ENCODE measurements around the gene DMD. TPM values are rescaled to one million over a fixed set of nuclear protein-coding genes. Genes with fewer than 3 reads are reported as not detected.
"Not testable (repeated sequence)": the region's sequence is repeated elsewhere in the genome, so short reads cannot be mapped to it uniquely, and the experiment has no call there.

Gene DMD
- total RNA-seq, 1 experiment from 2014 or later: 3.1 TPM

- in situ Hi-C loops (cut with HindIII; ENCODE audit: low sequenced_read_pairs); DNase-seq (ENCODE audit: low spot score): not testable (repeated sequence)
Measured at GRCh38 chrX:31378973-31379372, 1832.4 kb downstream of the DMD start.

- DNase-seq (ENCODE audit: low spot score); in situ Hi-C loops (cut with HindIII; ENCODE audit: low sequenced_read_pairs): not testable (repeated sequence)
Measured at GRCh38 chrX:31377821-31378220, 1833.5 kb downstream of the DMD start.

- in situ Hi-C loops (cut with HindIII; ENCODE audit: low sequenced_read_pairs): no loop called here
- peak; percentile 13 for DNase-seq (ENCODE audit: low spot score)
Measured at GRCh38 chrX:31376408-31377022, 1834.8 kb downstream of the DMD start.

- in situ Hi-C loops (cut with HindIII; ENCODE audit: low sequenced_read_pairs): no loop called here
- no peak for DNase-seq (ENCODE audit: low spot score)
Measured at GRCh38 chrX:31374786-31375185, 1836.6 kb downstream of the DMD start.

GRCh38 chrX:31371956-31372355 lies 1839.4 kb downstream of the DMD start:
- no peak for DNase-seq (ENCODE audit: low spot score)
- in situ Hi-C loops (cut with HindIII; ENCODE audit: low sequenced_read_pairs): no loop called here

- in situ Hi-C loops (cut with HindIII; ENCODE audit: low sequenced_read_pairs): no loop called here
- DNase-seq (ENCODE audit: low spot score): no peak
Measured at GRCh38 chrX:31367816-31368215, 1843.5 kb downstream of the DMD start.

GRCh38 chrX:31366041-31366440 lies 1845.3 kb downstream of the DMD start:
- DNase-seq (ENCODE audit: low spot score): no peak
- in situ Hi-C loops (cut with HindIII; ENCODE audit: low sequenced_read_pairs): no loop called here

- DNase-seq (ENCODE audit: low spot score): no peak
- in situ Hi-C loops (cut with HindIII; ENCODE audit: low sequenced_read_pairs): no loop called here
Measured at GRCh38 chrX:31356275-31357212, 1854.8 kb downstream of the DMD start.

GRCh38 chrX:31355206-31355955 lies 1856.0 kb downstream of the DMD start:
- in situ Hi-C loops (cut with HindIII; ENCODE audit: low sequenced_read_pairs): no loop called here
- no peak for DNase-seq (ENCODE audit: low spot score)

- DNase-seq (ENCODE audit: low spot score): no peak
- in situ Hi-C loops (cut with HindIII; ENCODE audit: low sequenced_read_pairs): no loop called here
Measured at GRCh38 chrX:31353095-31353494, 1858.3 kb downstream of the DMD start.

GRCh38 chrX:31350808-31351074 lies 1860.6 kb downstream of the DMD start:
- in situ Hi-C loops (cut with HindIII; ENCODE audit: low sequenced_read_pairs): no loop called here
- DNase-seq (ENCODE audit: low spot score): no peak

- DNase-seq (ENCODE audit: low spot score): no peak
- in situ Hi-C loops (cut with HindIII; ENCODE audit: low sequenced_read_pairs): no loop called here
Measured at GRCh38 chrX:31349515-31349914, 1861.8 kb downstream of the DMD start.

- DNase-seq (ENCODE audit: low spot score): no peak
- in situ Hi-C loops (cut with HindIII; ENCODE audit: low sequenced_read_pairs): no loop called here
Measured at GRCh38 chrX:31340587-31340986, 1870.8 kb downstream of the DMD start.

- in situ Hi-C loops (cut with HindIII; ENCODE audit: low sequenced_read_pairs): no loop called here
- DNase-seq (ENCODE audit: low spot score): no peak
Measured at GRCh38 chrX:31338991-31339350, 1872.4 kb downstream of the DMD start.

GRCh38 chrX:31337332-31337731 lies 1874.0 kb downstream of the DMD start:
- no peak for DNase-seq (ENCODE audit: low spot score)
- in situ Hi-C loops (cut with HindIII; ENCODE audit: low sequenced_read_pairs): no loop called here

GRCh38 chrX:31336419-31336818 lies 1874.9 kb downstream of the DMD start:
- no peak for DNase-seq (ENCODE audit: low spot score)
- in situ Hi-C loops (cut with HindIII; ENCODE audit: low sequenced_read_pairs): no loop called here

- in situ Hi-C loops (cut with HindIII; ENCODE audit: low sequenced_read_pairs): no loop called here
- no peak for DNase-seq (ENCODE audit: low spot score)
Measured at GRCh38 chrX:31334997-31335396, 1876.4 kb downstream of the DMD start.

GRCh38 chrX:31333165-31333831 lies 1878.1 kb downstream of the DMD start:
- in situ Hi-C loops (cut with HindIII; ENCODE audit: low sequenced_read_pairs): no loop called here
- no peak for DNase-seq (ENCODE audit: low spot score)

- DNase-seq (ENCODE audit: low spot score): no peak
- in situ Hi-C loops (cut with HindIII; ENCODE audit: low sequenced_read_pairs): no loop called here
Measured at GRCh38 chrX:31331928-31332327, 1879.4 kb downstream of the DMD start.

- no peak for DNase-seq (ENCODE audit: low spot score)
- in situ Hi-C loops (cut with HindIII; ENCODE audit: low sequenced_read_pairs): no loop called here
Measured at GRCh38 chrX:31331015-31331414, 1880.3 kb downstream of the DMD start.

All from G401 (cell line).